GDM1 (cell line): Measurements from ENCODE around the gene PAIP1.
"Not testable (repeated sequence)": the region's sequence is repeated elsewhere in the genome, so short reads cannot be mapped to it uniquely, and the experiment has no call there.

Experiments
- DNase-seq: peaks from one replicate; lab custom pipeline; 2025; lab: John Stamatoyannopoulos, UW

PAIP1 gene

GRCh38 chr5:43514816-43515677 is 41.8 kb downstream of the PAIP1 start, which contains the start of gene C5orf34:
TSS of gene C5orf34 (minus strand) at chr5:43515148. CDS start at chr5:43509339, 5,809 bp downstream.
- DNase-seq, result peak; percentile 90

GRCh38 chr5:43514471-43514815 is 42.4 kb downstream of the PAIP1 start:
- no peak for DNase-seq

GRCh38 chr5:43514025-43514424 is 42.9 kb downstream of the PAIP1 start:
- no peak for DNase-seq

- DNase-seq, result not testable (repeated sequence)
These were observed 45.8 kb downstream of the PAIP1 start for GRCh38 chr5:43511062-43511461.

- DNase-seq, result no peak
These were observed 58.3 kb downstream of the PAIP1 start for GRCh38 chr5:43498581-43498980.

- DNase-seq, result no peak
These were observed 59.4 kb downstream of the PAIP1 start for GRCh38 chr5:43497311-43498104.

- DNase-seq, result no peak
These were observed 65.6 kb downstream of the PAIP1 start for GRCh38 chr5:43491326-43491725.

- no peak for DNase-seq
These were observed 70.5 kb downstream of the PAIP1 start for GRCh38 chr5:43486353-43486752.

- no peak for DNase-seq
These were observed 71.5 kb downstream of the PAIP1 start for GRCh38 chr5:43485406-43485805.

GRCh38 chr5:43484106-43484849 is 72.6 kb downstream of the PAIP1 start:
- peak; percentile 67 for DNase-seq

GRCh38 chr5:43483298-43484105 is 73.4 kb downstream of the PAIP1 start, which contains the start of gene TMEM267:
TSS of gene TMEM267 (minus strand) at chr5:43483865. CDS start at chr5:43453969, 29,896 bp downstream.
- DNase-seq, result peak; percentile 95

GRCh38 chr5:43482490-43483297 is 74.2 kb downstream of the PAIP1 start:
- no peak for DNase-seq
